Heart left ventricle (tissue), 13 donors: Measurements from ENCODE around the gene GOLGA6L2.

ENCODE experiments used
- POLR2A ChIP-seq, 2 donors: fragments of 450-650 bp; IDR thresholded peaks; one replicate each; pipeline ENCODE4 v1.6.1; 2017; ENCODE audit warnings: antibody characterized with exemption in 2 of 2, mild to moderate bottlenecking in 2 of 2, moderate library complexity in 2 of 2
- TF ChIP-seq, protein P1 (sequence below), 12 donors: fragments of 200-600 bp; sonication (generic) in 4 of 12; IDR thresholded peaks; one replicate each; pipeline versions ENCODE4 v1.5.0 to v1.8.0; 2018 to 2022; ENCODE audit warnings: antibody characterized with exemption in 12 of 12, mild to moderate bottlenecking in 5 of 12
- donor health status: ischemic (EF 13 %, LVEDD 7.1; RV severe dilation, severe dysfunction).
- donor health status: DM: no; HTN: yes; CAD: no.
- donor health status: DM: no; HTN: no; CAD: no.
- donor health status: ischemic (EF 25% LVEDD 6.9; RV normal size, moderate dysfunction).
- donor health status: ischemic (EF 25% LVEDD 5.7; RV mildly dilated, moderate dysfunction).
- donor health status: ischemic (EF 35%, LVEDD 5.7; RV mildly dilated, moderate dysfunction).
- donor health status: nonischemic (EF 11% LVEDD 7.7; RV severe dilation, severe dysfunction).
- donor health status: DM: yes; HTN: yes; CAD: no.
- donor health status: PGD.
- donor health status: ischemic (EF 29% LVEDD 5.4; RV normal size, mild dysfunction).
- donor health status: nonischemic (EF 23%, LVEDD 6.1; RV moderate dilation, normal function).

DNA sequence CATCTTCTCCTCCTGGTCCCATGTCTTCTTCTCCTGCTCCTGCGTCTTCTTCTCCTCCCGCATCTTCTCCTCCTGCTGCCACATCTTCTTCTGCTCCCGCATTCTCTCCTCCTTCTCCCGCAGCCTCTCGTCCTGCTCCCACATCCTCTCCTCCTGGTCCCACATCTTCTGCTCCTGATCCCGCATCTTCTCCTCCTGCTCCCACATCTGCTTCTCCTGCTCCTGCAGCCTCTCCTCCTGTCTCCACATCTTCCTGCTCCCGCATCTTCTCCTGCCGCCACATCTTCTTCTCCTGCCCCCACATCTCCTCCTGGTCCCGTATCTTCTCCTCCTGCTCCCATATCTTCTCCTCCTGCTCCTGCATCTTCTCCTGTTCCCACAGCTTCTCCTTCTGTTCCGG is 6.4 kb downstream of the GOLGA6L2 start:
- no peak for TF ChIP-seq POLR2A (IDR thresholded peaks at IDR 0.05)
- TF ChIP-seq, protein P1, sequence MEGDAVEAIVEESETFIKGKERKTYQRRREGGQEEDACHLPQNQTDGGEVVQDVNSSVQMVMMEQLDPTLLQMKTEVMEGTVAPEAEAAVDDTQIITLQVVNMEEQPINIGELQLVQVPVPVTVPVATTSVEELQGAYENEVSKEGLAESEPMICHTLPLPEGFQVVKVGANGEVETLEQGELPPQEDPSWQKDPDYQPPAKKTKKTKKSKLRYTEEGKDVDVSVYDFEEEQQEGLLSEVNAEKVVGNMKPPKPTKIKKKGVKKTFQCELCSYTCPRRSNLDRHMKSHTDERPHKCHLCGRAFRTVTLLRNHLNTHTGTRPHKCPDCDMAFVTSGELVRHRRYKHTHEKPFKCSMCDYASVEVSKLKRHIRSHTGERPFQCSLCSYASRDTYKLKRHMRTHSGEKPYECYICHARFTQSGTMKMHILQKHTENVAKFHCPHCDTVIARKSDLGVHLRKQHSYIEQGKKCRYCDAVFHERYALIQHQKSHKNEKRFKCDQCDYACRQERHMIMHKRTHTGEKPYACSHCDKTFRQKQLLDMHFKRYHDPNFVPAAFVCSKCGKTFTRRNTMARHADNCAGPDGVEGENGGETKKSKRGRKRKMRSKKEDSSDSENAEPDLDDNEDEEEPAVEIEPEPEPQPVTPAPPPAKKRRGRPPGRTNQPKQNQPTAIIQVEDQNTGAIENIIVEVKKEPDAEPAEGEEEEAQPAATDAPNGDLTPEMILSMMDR (IDR thresholded peaks at IDR 0.05) = no peak
